DMS 273 treated with DMSO at 0.1 percent for 48 hours (cell line): ENCODE results near the gene GIMAP4.
"Not testable (repeated sequence)": the region's sequence is repeated elsewhere in the genome, so short reads cannot be mapped to it uniquely, and the experiment has no call there.

Source experiments
- DNase-seq: peaks from one replicate; lab custom pipeline; 2025; lab: John Stamatoyannopoulos, UW

The GIMAP4 gene

GRCh38 chr7:150580638-150581394 is 13.6 kb downstream of the GIMAP4 start:
- no peak for DNase-seq

- no peak for DNase-seq
Measured at GRCh38 chr7:150585199-150585598, 18.0 kb downstream of the GIMAP4 start.

- DNase-seq, result no peak
Measured at GRCh38 chr7:150586068-150586784, 19.0 kb downstream of the GIMAP4 start.

- DNase-seq, result no peak
Measured at GRCh38 chr7:150586785-150587152, 19.6 kb downstream of the GIMAP4 start.

- no peak for DNase-seq
Measured at GRCh38 chr7:150587551-150587950, 20.4 kb downstream of the GIMAP4 start.

GRCh38 chr7:150594805-150595204 is 27.6 kb downstream of the GIMAP4 start:
- DNase-seq, result no peak

GRCh38 chr7:150595361-150595760 is 28.2 kb downstream of the GIMAP4 start:
- DNase-seq, result no peak

GRCh38 chr7:150603600-150603999 is 36.4 kb downstream of the GIMAP4 start:
- DNase-seq, result not testable (repeated sequence)

GRCh38 chr7:150610233-150610632 is 43.0 kb downstream of the GIMAP4 start:
- no peak for DNase-seq

GRCh38 chr7:150612925-150613324 is 45.7 kb downstream of the GIMAP4 start:
- no peak for DNase-seq

- DNase-seq, result no peak
Measured at GRCh38 chr7:150613880-150614279, 46.7 kb downstream of the GIMAP4 start.

- DNase-seq, result not testable (repeated sequence)
Measured at GRCh38 chr7:150614426-150614825, 47.2 kb downstream of the GIMAP4 start.

- DNase-seq, result peak; percentile 61
Measured at GRCh38 chr7:150615221-150615755, 48.1 kb downstream of the GIMAP4 start.

- DNase-seq, result no peak
Measured at GRCh38 chr7:150620061-150620460, 52.9 kb downstream of the GIMAP4 start.

GRCh38 chr7:150620617-150621371 is 53.6 kb downstream of the GIMAP4 start:
- no peak for DNase-seq

GRCh38 chr7:150621376-150621775 is 54.2 kb downstream of the GIMAP4 start:
- DNase-seq, result no peak
